Measurements from ENCODE around the gene RAB4A. TPM values are rescaled to one million over a fixed set of nuclear protein-coding genes. Genes with fewer than 3 reads are reported as not detected.

The RAB4A gene
- total RNA-seq, 1 donor from 2014 or later, result 44.1 TPM

GRCh38 chr1:229238231-229238630 lies 32.7 kb upstream of the RAB4A start:
- H3K9me3 Mint-ChIP-seq, result peaks cover 19% of the 10 kb centered on the region
- Histone ChIP-seq H3K4me3 (no peak overlapping the region), H3K36me3 (no peaks in the 10 kb centered on the region), H3K27ac (no peak overlapping the region), H3K9me3 (ENCODE audit: low read depth) (no peaks in the 10 kb centered on the region), H3K27me3 (no peaks in the 10 kb centered on the region), H3K4me1 (peaks cover 18% of the 10 kb centered on the region), H4K20me1 (ENCODE audit: low read depth) (no peaks in the 10 kb centered on the region), H2AFZ (replicated peaks) (peak overlapping the region; percentile 17), H3K79me2 (ENCODE audit: low read depth) (no peaks in the 10 kb centered on the region), H3K9ac (no peak overlapping the region), H3F3A (ENCODE audit: low read depth) (peaks cover 11% of the 10 kb centered on the region), H3K4me2 (no peak overlapping the region)
- H3K27ac Mint-ChIP-seq, result no peak overlapping the region
- TF ChIP-seq EZH2phosphoT487 (IDR thresholded peaks at IDR 0.05) (no peak), EZH2 (IDR thresholded peaks at IDR 0.05) (no peak), CTCF (IDR thresholded peaks at IDR 0.05) (no peak)
- peaks cover 10% of the 10 kb centered on the region for H3K27me3 Mint-ChIP-seq (ENCODE audit: insufficient read depth, low read depth)
- H3K4me3 Mint-ChIP-seq, result no peak overlapping the region
- no peaks in the 10 kb centered on the region for H3K36me3 Mint-ChIP-seq
- H3K4me1 Mint-ChIP-seq, result peaks cover 15% of the 10 kb centered on the region
- DNase-seq (ENCODE audit: low spot score), result no peak

GRCh38 chr1:229238674-229239415 lies 32.1 kb upstream of the RAB4A start:
- Histone ChIP-seq H2AFZ (replicated peaks) (peak overlapping the region; percentile 17), H3K4me2 (no peak overlapping the region)
- H3K4me3 Mint-ChIP-seq, result no peak overlapping the region

GRCh38 chr1:229240532-229240931 lies 30.4 kb upstream of the RAB4A start:
- H3K9me3 ChIP-seq (ENCODE audit: low read depth), result peaks cover 6% of the 10 kb centered on the region
- TF ChIP-seq EZH2 (IDR thresholded peaks at IDR 0.05) (no peak), CTCF (IDR thresholded peaks at IDR 0.05) (no peak), EZH2phosphoT487 (IDR thresholded peaks at IDR 0.05) (no peak)
- H4K20me1 ChIP-seq (ENCODE audit: low read depth), result no peaks in the 10 kb centered on the region
- H3K4me2 ChIP-seq, result no peak overlapping the region
- H2AFZ ChIP-seq (replicated peaks), result no peak overlapping the region
- no peaks in the 10 kb centered on the region for H3K36me3 Mint-ChIP-seq
- H3K79me2 ChIP-seq (ENCODE audit: low read depth), result no peaks in the 10 kb centered on the region
- no peak overlapping the region for H3K9ac ChIP-seq
- H3K4me3 Mint-ChIP-seq, result no peak overlapping the region
- H3K27me3 Mint-ChIP-seq (ENCODE audit: insufficient read depth, low read depth), result peaks cover 3% of the 10 kb centered on the region
- no peaks in the 10 kb centered on the region for H3F3A ChIP-seq (ENCODE audit: low read depth)
- H3K9me3 Mint-ChIP-seq, result peaks cover 30% of the 10 kb centered on the region
- peaks cover 4% of the 10 kb centered on the region for H3K4me1 Mint-ChIP-seq
- no peak for DNase-seq (ENCODE audit: low spot score)
- H3K27ac ChIP-seq, result no peak overlapping the region
- peaks cover 6% of the 10 kb centered on the region for H3K4me1 ChIP-seq
- H3K36me3 ChIP-seq, result no peaks in the 10 kb centered on the region
- H3K4me3 ChIP-seq, result no peak overlapping the region
- no peaks in the 10 kb centered on the region for H3K27me3 ChIP-seq
- H3K27ac Mint-ChIP-seq, result no peak overlapping the region

More at GRCh38 chr1:229238674-229239415, 32.1 kb upstream of the RAB4A start:
- no peak overlapping the region for H3K9ac ChIP-seq
- H3K27me3 Mint-ChIP-seq (ENCODE audit: insufficient read depth, low read depth), result peaks cover 5% of the 10 kb centered on the region
- peaks cover 21% of the 10 kb centered on the region for H3K9me3 Mint-ChIP-seq
- H3K36me3 ChIP-seq, result no peaks in the 10 kb centered on the region
- no peak for DNase-seq (ENCODE audit: low spot score)
- H3K27ac Mint-ChIP-seq, result no peak overlapping the region
- no peak overlapping the region for H3K27ac ChIP-seq
- H3K9me3 ChIP-seq (ENCODE audit: low read depth), result peaks cover 2% of the 10 kb centered on the region
- no peak for TF ChIP-seq CTCF (IDR thresholded peaks at IDR 0.05)
- no peak for TF ChIP-seq EZH2phosphoT487 (IDR thresholded peaks at IDR 0.05)
- TF ChIP-seq EZH2 (IDR thresholded peaks at IDR 0.05), result no peak
- H3K4me1 Mint-ChIP-seq, result peaks cover 11% of the 10 kb centered on the region
- no peak overlapping the region for H3K4me3 ChIP-seq
- H3K36me3 Mint-ChIP-seq, result no peaks in the 10 kb centered on the region
- peaks cover 11% of the 10 kb centered on the region for H3F3A ChIP-seq (ENCODE audit: low read depth)
- H3K4me1 ChIP-seq, result peaks cover 18% of the 10 kb centered on the region
- no peaks in the 10 kb centered on the region for H3K27me3 ChIP-seq
- H3K79me2 ChIP-seq (ENCODE audit: low read depth), result no peaks in the 10 kb centered on the region
- H4K20me1 ChIP-seq (ENCODE audit: low read depth), result no peaks in the 10 kb centered on the region
